AG09319 (cell line): ENCODE results near the gene ZDHHC14.

Source experiments
- DNase-seq: peaks from one replicate; pipeline ENCODE4 v3.0.0-alpha.2; 2010; ENCODE audit warnings: low read depth; ENCODE audit errors: extremely low read depth
- TF ChIP-seq, protein P1 (sequence below): IDR thresholded peaks from 2 replicates; pipeline ENCODE4 v1.5.1; 2011; ENCODE audit warnings: low read depth, mild to moderate bottlenecking, inconsistent platforms, low read length, moderate library complexity

Gene ZDHHC14

DNA sequence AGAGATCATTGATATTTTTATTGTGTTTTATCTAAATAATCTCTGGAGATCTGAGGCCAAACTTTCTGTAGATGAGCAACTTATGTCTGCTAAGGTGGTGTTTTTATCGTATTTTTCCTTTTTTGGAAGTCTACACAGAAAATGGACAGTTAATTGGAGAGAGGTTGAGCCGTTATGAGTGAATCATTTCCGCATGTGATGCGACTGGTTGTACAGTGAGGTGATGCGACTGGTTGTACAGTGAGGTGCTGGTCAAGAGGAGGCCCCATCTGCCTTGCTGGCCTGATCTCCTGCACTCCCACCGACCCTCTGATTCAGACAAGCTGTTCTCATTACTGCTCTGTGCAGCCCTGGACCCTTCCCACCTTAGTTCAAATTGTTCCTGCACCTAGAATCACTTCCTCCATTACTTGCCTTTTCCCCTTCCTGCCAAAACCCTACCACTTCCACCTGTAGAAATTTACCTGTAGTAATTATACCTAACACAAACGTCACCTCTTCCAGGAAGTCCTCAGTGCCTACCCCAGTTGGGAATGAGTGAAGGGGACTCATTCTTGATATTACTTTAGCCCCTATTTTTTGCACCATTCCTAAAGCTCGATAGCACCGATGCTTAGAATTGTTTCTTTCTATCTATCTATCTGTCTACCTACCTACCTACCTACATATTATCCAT lies 100.3 kb downstream of the ZDHHC14 start:
- TF ChIP-seq, protein P1, sequence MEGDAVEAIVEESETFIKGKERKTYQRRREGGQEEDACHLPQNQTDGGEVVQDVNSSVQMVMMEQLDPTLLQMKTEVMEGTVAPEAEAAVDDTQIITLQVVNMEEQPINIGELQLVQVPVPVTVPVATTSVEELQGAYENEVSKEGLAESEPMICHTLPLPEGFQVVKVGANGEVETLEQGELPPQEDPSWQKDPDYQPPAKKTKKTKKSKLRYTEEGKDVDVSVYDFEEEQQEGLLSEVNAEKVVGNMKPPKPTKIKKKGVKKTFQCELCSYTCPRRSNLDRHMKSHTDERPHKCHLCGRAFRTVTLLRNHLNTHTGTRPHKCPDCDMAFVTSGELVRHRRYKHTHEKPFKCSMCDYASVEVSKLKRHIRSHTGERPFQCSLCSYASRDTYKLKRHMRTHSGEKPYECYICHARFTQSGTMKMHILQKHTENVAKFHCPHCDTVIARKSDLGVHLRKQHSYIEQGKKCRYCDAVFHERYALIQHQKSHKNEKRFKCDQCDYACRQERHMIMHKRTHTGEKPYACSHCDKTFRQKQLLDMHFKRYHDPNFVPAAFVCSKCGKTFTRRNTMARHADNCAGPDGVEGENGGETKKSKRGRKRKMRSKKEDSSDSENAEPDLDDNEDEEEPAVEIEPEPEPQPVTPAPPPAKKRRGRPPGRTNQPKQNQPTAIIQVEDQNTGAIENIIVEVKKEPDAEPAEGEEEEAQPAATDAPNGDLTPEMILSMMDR, result no peak
- no peak for DNase-seq

- no peak for DNase-seq
- TF ChIP-seq, protein P1, result no peak
Measured at GRCh38 chr6:157481865-157482249, 100.9 kb downstream of the ZDHHC14 start.

- no peak for DNase-seq
- TF ChIP-seq, protein P1, result no peak
Measured at GRCh38 chr6:157483770-157484169, 102.8 kb downstream of the ZDHHC14 start.

GRCh38 chr6:157484181-157484580 lies 103.2 kb downstream of the ZDHHC14 start:
- no peak for DNase-seq
- TF ChIP-seq, protein P1, result no peak

DNA sequence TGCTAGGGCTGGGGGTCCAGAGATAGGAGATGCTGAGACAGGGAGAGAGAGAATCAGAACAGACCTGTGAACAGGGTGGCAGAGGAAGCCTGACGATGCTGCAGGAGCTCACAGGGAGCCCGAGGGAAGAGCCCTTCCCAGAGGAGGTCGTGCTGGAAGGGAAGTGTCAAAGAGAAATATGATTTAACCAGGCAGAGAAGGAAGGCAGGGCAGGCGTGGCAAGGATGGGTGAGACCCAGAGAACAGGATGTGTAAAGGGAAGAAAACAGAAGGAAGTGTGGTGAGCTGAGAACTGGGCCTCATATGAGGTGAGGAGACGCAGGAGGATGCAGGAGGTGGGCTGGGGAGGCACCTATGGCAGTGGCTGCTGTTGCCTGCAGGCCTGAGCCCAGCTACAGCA lies 105.6 kb downstream of the ZDHHC14 start:
- TF ChIP-seq, protein P1, result no peak
- DNase-seq, result no peak

DNA sequence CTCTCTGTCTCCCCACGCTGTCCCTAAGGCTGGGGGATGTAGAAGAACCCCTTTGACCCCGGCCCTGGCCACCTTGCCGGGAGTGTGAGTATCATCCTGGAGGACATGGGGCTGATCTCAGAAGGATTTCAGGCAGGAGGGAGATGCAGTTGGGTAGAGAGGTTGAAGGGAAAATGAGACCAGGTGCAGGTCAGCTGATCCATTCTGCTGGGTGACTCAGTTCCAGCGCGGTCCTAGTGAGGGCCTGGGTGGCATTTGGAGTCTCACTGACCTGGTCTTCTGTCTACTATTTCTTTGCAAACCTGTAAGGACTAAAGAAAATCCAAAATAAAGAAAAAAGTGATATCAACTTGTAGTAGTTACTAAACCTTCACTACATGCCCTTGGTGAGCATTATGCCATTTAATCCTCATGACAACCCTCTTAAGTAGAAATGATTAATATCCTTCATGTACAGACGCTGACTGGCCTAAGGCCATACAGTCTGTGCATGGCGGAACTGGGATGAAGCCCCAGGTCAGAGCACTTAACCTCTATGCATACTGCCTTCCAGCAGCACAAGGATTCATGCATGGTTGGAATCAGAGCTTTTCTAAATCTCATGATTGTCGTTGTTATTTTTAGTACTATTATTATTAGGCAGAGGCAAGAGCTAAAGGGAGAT lies 106.3 kb downstream of the ZDHHC14 start:
- TF ChIP-seq, protein P1, result no peak
- DNase-seq, result no peak

- DNase-seq, result no peak
- TF ChIP-seq, protein P1, result no peak
Measured at GRCh38 chr6:157488058-157488457, 107.1 kb downstream of the ZDHHC14 start.
